Measurements from ENCODE around the gene FBXO28. TPM values are rescaled to one million over a fixed set of nuclear protein-coding genes. Genes with fewer than 3 reads are reported as not detected.
A peak's percentile ranks its signal among the peaks of the same experiment; 100 is the strongest.

FBXO28 gene
- total and polyA plus RNA-seq, 2 donors (not counting 1 experiment from before 2014, with no cell fraction given) = 25.3 to 34.3 TPM

DNA sequence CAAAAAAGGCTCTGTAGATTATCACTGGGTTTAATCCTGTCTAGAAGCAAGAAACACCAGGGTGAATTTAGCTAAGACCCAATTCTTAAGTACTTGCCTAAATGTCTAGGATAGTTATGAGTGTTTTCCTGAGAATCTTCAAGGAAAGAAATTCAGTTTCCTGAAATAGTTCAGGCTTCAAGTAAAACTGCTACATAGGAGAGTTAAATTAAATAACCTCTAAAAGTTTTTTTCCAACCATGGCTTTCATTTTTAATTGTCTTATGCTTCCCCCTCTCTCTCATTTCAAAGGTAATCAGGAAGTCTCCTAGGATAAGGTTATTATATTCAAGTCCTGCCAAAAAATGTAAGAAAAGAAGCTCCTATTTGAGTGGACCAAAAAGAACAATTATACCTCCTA lies 46.7 kb upstream of the FBXO28 start:
- Histone ChIP-seq H3K9ac (ENCODE audit: insufficient read depth, low read length) (no peak overlapping the region), H3K4me3 (replicated peaks in 1 of 4; ENCODE audit: control extremely low read depth in 1 of 4, insufficient read depth in 1 of 4, low read depth in 3 of 4, low read length in 4 of 4) (no peak overlapping the region)
- TF ChIP-seq, protein P1, sequence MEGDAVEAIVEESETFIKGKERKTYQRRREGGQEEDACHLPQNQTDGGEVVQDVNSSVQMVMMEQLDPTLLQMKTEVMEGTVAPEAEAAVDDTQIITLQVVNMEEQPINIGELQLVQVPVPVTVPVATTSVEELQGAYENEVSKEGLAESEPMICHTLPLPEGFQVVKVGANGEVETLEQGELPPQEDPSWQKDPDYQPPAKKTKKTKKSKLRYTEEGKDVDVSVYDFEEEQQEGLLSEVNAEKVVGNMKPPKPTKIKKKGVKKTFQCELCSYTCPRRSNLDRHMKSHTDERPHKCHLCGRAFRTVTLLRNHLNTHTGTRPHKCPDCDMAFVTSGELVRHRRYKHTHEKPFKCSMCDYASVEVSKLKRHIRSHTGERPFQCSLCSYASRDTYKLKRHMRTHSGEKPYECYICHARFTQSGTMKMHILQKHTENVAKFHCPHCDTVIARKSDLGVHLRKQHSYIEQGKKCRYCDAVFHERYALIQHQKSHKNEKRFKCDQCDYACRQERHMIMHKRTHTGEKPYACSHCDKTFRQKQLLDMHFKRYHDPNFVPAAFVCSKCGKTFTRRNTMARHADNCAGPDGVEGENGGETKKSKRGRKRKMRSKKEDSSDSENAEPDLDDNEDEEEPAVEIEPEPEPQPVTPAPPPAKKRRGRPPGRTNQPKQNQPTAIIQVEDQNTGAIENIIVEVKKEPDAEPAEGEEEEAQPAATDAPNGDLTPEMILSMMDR (conservative IDR thresholded peaks at IDR 0.05 in 1 of 2, IDR thresholded peaks at IDR 0.05 in 1 of 2; ENCODE audit: low read depth in 1 of 2, low read length in 2 of 2) = no peak
- no peak for TF ChIP-seq EZH2 (IDR thresholded peaks at IDR 0.05; ENCODE audit: low read length, missing control alignments)

DNA sequence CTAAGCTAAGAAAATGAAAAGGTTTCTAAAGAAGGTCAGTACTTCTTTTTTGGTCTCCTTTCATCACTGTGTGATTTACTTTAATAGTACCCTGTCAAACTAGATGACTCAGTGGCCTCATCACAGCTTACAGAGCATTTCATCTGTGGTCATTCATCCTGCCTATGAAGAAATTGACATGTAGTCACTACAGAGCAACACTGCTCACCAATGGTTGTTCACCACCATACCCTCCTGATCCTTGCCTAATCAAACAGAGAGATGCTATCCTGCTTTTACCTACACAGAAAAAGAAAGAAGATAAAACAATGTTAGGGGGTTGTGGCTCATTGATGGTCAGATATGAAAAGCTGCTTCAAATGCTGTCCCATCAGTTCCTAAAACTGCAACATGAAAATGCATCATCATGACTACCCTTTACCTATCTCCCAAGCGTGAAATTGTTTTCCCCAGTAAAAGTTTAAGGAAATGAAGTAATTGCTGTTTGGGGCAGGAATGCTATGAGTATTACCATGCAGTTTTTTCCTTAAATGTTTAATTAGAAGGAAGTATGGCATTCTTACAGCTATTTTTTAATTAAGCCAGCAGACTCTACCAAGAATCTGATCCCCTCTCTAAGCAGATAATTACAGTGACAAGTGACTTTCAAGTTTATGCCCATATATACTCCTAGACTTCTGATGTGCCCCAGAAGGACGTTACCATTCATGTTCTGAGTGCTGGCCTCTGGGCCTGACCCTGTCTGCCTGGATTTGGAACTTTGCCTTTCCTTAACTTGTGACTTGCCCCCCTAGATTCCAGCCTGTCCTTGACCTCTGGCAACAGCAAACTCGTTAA lies 46.1 kb upstream of the FBXO28 start:
- peak overlapping the region; percentile 4 for H3K4me2 ChIP-seq (ENCODE audit: extremely low read depth, insufficient read depth, low read length)
- TF ChIP-seq EZH2 (IDR thresholded peaks at IDR 0.05; ENCODE audit: low read length, missing control alignments) = no peak
- DNase-seq (ENCODE audit: low read depth in 2 of 2) = peak; percentile 49 to 59

More for the DNA sequence above, 46.7 kb upstream of the FBXO28 start:
- DNase-seq (ENCODE audit: low read depth in 2 of 2) = no peak
- no peaks in the 10 kb centered on the region for H3K36me3 ChIP-seq (ENCODE audit: control insufficient read depth, insufficient read depth, low read length)
- no peaks in the 10 kb centered on the region for H3K79me2 ChIP-seq (ENCODE audit: control insufficient read depth, insufficient read depth, low read length)
- no peaks in the 10 kb centered on the region for H4K20me1 ChIP-seq (ENCODE audit: control insufficient read depth, extremely low read depth, insufficient read depth, low read length)
- H2AFZ ChIP-seq (ENCODE audit: low read length) = no peak overlapping the region
- no peaks in the 10 kb centered on the region for H3K9me3 ChIP-seq (ENCODE audit: control insufficient read depth, insufficient read depth, low read depth, low read length)
- H3K27me3 ChIP-seq (ENCODE audit: control insufficient read depth, insufficient read depth, low read length) = no peaks in the 10 kb centered on the region
- H3K4me1 ChIP-seq (ENCODE audit: control insufficient read depth, extremely low read depth, insufficient read depth, low read length) = peaks cover 2% of the 10 kb centered on the region
- H3K27ac ChIP-seq (ENCODE audit: insufficient read depth, low read length) = no peak overlapping the region
- H3K4me2 ChIP-seq (ENCODE audit: extremely low read depth, insufficient read depth, low read length) = no peak overlapping the region

DNA sequence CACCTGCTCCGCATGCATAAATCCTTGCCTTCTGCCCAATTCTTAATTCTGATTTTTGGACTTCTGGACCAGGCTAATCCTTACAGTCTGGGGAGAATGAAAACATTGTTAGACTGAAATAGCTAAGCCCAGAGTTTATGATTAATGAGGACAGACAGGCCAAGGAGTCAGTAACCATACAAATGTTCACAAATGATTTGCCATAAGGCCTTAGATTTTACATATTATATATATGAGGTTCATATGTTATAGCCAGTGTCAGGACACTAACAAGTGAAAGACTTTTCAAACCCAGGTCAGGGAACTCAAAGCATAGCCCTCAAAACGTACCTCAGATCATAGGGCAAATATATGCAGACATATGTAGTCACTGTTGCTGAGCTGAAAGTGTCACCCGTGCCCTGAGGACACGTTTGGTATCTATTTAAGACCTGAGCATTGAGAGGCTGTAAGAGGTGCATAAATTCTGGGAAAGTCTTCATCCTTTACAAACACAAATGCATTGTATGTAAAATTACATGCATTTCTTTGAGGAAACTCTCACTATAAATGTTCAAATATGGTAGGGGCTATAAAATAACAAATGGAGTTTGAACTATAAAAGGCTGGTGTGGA lies 45.3 kb upstream of the FBXO28 start:
- H3K9me3 ChIP-seq (ENCODE audit: control insufficient read depth, insufficient read depth, low read depth, low read length) = no peaks in the 10 kb centered on the region
- H3K4me1 ChIP-seq (ENCODE audit: control insufficient read depth, extremely low read depth, insufficient read depth, low read length) = peaks cover 2% of the 10 kb centered on the region
- H3K9ac ChIP-seq (ENCODE audit: insufficient read depth, low read length) = no peak overlapping the region
- DNase-seq (ENCODE audit: low read depth in 2 of 2) = no peak
- H3K79me2 ChIP-seq (ENCODE audit: control insufficient read depth, insufficient read depth, low read length) = no peaks in the 10 kb centered on the region
- H3K36me3 ChIP-seq (ENCODE audit: control insufficient read depth, insufficient read depth, low read length) = no peaks in the 10 kb centered on the region
- H2AFZ ChIP-seq (ENCODE audit: low read length) = no peak overlapping the region
- no peaks in the 10 kb centered on the region for H3K27me3 ChIP-seq (ENCODE audit: control insufficient read depth, insufficient read depth, low read length)
- no peak overlapping the region for H3K4me3 ChIP-seq (replicated peaks in 1 of 4; ENCODE audit: control extremely low read depth in 1 of 4, insufficient read depth in 1 of 4, low read depth in 3 of 4, low read length in 4 of 4)
- no peak overlapping the region for H3K4me2 ChIP-seq (ENCODE audit: extremely low read depth, insufficient read depth, low read length)
- no peaks in the 10 kb centered on the region for H4K20me1 ChIP-seq (ENCODE audit: control insufficient read depth, extremely low read depth, insufficient read depth, low read length)
- H3K27ac ChIP-seq (ENCODE audit: insufficient read depth, low read length) = no peak overlapping the region
- TF ChIP-seq, protein P1 (conservative IDR thresholded peaks at IDR 0.05 in 1 of 2, IDR thresholded peaks at IDR 0.05 in 1 of 2; ENCODE audit: low read depth in 1 of 2, low read length in 2 of 2) = no peak
- TF ChIP-seq EZH2 (IDR thresholded peaks at IDR 0.05; ENCODE audit: low read length, missing control alignments) = no peak

More for the DNA sequence above, 46.1 kb upstream of the FBXO28 start:
- Histone ChIP-seq H3K27ac (ENCODE audit: insufficient read depth, low read length) (no peak overlapping the region), H4K20me1 (ENCODE audit: control insufficient read depth, extremely low read depth, insufficient read depth, low read length) (no peaks in the 10 kb centered on the region), H3K36me3 (ENCODE audit: control insufficient read depth, insufficient read depth, low read length) (no peaks in the 10 kb centered on the region), H3K9me3 (ENCODE audit: control insufficient read depth, insufficient read depth, low read depth, low read length) (no peaks in the 10 kb centered on the region), H2AFZ (ENCODE audit: low read length) (no peak overlapping the region), H3K4me1 (ENCODE audit: control insufficient read depth, extremely low read depth, insufficient read depth, low read length) (peaks cover 2% of the 10 kb centered on the region), H3K4me3 (replicated peaks in 1 of 4; ENCODE audit: control extremely low read depth in 1 of 4, insufficient read depth in 1 of 4, low read depth in 3 of 4, low read length in 4 of 4) (no peak overlapping the region), H3K9ac (ENCODE audit: insufficient read depth, low read length) (no peak overlapping the region), H3K79me2 (ENCODE audit: control insufficient read depth, insufficient read depth, low read length) (no peaks in the 10 kb centered on the region), H3K27me3 (ENCODE audit: control insufficient read depth, insufficient read depth, low read length) (no peaks in the 10 kb centered on the region)
